Measurements from ENCODE around the gene KCNJ5. TPM values are rescaled to one million over a fixed set of nuclear protein-coding genes. Genes with fewer than 3 reads are reported as not detected.

KCNJ5 gene
- total RNA-seq, 1 donor from 2014 or later = not detected

DNA sequence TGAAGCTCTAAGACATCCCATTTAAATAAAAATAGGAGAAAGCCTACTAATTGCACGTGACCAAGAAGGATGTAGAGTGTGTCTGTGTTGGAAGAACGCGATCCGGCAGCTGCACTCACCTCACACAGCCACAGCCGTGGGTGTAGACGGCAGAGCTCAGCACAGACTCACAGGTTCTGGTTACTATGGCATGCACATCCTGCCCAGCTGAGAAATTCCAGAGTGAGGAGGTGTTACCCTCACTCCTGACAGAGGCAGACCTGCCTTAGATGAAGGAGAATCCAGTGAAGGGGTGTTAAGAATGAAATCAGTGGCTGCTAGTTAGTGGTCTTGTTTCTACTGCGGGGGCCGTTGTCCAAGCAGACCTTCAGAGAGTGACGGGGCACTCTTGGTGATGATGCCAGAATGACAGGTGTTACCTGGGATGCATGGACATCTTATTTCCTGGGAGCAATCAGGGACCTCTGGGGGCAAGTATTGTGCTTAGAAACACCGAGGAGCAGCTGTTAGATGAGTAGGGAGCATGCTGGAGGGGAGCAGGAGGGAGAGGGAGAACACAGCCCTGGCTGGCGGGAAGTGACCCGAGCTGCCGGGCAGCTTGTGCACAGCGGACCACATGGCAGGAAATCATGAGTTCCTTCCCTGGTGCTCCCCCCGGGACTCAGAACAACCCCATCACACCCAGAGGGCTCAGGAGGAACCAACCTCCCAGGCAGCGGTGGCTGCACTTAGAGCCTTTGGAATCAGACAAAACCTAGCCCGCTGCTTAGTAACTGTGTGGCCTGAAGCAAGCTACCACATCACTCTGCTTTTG, 12.3 kb downstream of the KCNJ5 start:
- peaks cover 14% of the 10 kb centered on the region for H3K4me1 Mint-ChIP-seq (ENCODE audit: low read depth)
- H3K36me3 Mint-ChIP-seq (ENCODE audit: low read depth) = no peaks in the 10 kb centered on the region
- no peaks in the 10 kb centered on the region for H3K9me3 Mint-ChIP-seq
- peaks cover 56% of the 10 kb centered on the region for H3K27me3 Mint-ChIP-seq (ENCODE audit: insufficient read depth)
- DNase-seq (ENCODE audit: low spot score) = no peak
- intact Hi-C loops (cut with micrococcal nuclease) = no loop called here
- H3K4me3 Mint-ChIP-seq = no peak overlapping the region
- no peak overlapping the region for H3K27ac Mint-ChIP-seq

DNA sequence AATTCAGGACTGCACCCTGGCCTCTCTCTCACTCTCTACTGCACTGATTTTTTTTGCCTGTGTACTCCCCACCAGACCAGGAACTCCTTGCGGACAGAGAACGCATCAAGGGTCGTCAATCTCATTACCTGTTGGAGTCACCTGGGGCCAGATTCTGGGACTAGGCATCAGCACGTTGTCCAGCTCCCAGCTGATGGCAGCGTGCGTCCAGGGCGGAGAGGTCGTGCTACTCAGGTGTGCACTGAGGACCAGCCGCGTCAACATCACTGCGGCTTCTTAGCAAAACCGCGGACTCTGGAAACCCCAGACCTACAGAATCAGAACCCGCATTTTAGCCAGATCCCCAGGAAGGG, 13.1 kb downstream of the KCNJ5 start:
- no peak for DNase-seq (ENCODE audit: low spot score)
- Mint-ChIP-seq H3K9me3 (no peaks in the 10 kb centered on the region), H3K4me1 (ENCODE audit: low read depth) (peaks cover 14% of the 10 kb centered on the region), H3K27ac (no peak overlapping the region), H3K27me3 (ENCODE audit: insufficient read depth) (peaks cover 59% of the 10 kb centered on the region), H3K36me3 (ENCODE audit: low read depth) (no peaks in the 10 kb centered on the region), H3K4me3 (peak overlapping the region; percentile 43)
- intact Hi-C loops (cut with micrococcal nuclease) = no loop called here

GRCh38 chr11:128904656-128905344, 13.6 kb downstream of the KCNJ5 start:
- peak overlapping the region; percentile 43 for H3K4me3 Mint-ChIP-seq
- H3K27ac Mint-ChIP-seq = no peak overlapping the region
- DNase-seq (ENCODE audit: low spot score) = no peak
- H3K27me3 Mint-ChIP-seq (ENCODE audit: insufficient read depth) = peaks cover 64% of the 10 kb centered on the region
- no peaks in the 10 kb centered on the region for H3K9me3 Mint-ChIP-seq
- intact Hi-C loops (cut with micrococcal nuclease) = loop anchor here (1.0 kb wide), 1 partner anchor 20 kb away; no protein-coding TSS in a partner anchor
- no peaks in the 10 kb centered on the region for H3K36me3 Mint-ChIP-seq (ENCODE audit: low read depth)
- H3K4me1 Mint-ChIP-seq (ENCODE audit: low read depth) = peaks cover 14% of the 10 kb centered on the region

- Mint-ChIP-seq H3K9me3 (no peaks in the 10 kb centered on the region), H3K36me3 (ENCODE audit: low read depth) (no peaks in the 10 kb centered on the region), H3K27me3 (ENCODE audit: insufficient read depth) (peaks cover 60% of the 10 kb centered on the region), H3K4me1 (ENCODE audit: low read depth) (peaks cover 14% of the 10 kb centered on the region), H3K27ac (no peak overlapping the region), H3K4me3 (peak overlapping the region; percentile 65)
- no peak for DNase-seq (ENCODE audit: low spot score)
- intact Hi-C loops (cut with micrococcal nuclease) = loop anchor here (1.0 kb wide), 1 partner anchor 21 kb away; no protein-coding TSS in a partner anchor
Measured at GRCh38 chr11:128905345-128906184, 14.4 kb downstream of the KCNJ5 start.

DNA sequence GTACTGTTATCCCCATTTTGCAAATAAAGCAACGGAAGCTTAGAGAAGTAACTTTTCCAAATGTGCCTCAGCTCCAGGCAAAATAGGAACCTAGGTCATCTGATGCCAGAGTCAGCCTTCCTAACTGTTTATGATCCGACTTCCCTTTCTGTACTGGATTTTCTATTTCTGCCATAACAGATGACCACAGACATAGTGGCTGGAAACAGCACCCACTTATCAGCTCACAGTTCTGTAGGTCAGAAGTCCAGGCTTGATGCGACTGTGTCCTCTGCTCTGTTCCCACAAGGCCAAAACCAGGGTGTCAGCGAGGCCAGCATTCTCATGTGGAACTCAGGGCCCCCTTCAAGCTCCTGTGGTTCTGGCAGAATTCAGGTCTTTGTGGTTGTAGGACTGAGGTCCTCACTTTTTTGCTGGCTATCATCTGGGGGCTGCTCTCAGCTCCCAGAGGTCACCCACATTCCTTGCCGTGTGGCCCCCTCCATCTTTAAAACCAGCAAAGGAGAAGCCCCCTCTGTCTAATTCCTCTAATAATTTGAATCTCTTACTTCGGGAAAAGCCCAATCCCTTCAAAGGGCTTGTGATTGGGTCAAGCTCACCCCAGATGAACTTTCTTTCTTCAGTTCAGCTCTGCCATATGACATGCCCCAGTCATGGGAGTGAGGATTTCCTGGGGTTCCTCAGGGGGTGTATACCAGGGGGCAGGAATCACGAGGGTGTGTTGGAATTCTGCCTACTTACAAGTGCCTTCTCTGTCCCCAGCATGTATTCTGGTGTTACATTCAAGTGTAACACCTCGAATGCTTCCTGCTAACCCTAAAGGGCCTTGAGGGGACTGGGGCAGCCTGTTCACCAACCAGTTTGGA, 15.3 kb downstream of the KCNJ5 start:
- Mint-ChIP-seq H3K27ac (no peak overlapping the region), H3K36me3 (ENCODE audit: low read depth) (no peaks in the 10 kb centered on the region), H3K4me1 (ENCODE audit: low read depth) (peaks cover 14% of the 10 kb centered on the region), H3K4me3 (peak overlapping the region; percentile 65), H3K27me3 (ENCODE audit: insufficient read depth) (peaks cover 61% of the 10 kb centered on the region), H3K9me3 (no peaks in the 10 kb centered on the region)
- DNase-seq (ENCODE audit: low spot score) = no peak
- intact Hi-C loops (cut with micrococcal nuclease) = no loop called here

DNA sequence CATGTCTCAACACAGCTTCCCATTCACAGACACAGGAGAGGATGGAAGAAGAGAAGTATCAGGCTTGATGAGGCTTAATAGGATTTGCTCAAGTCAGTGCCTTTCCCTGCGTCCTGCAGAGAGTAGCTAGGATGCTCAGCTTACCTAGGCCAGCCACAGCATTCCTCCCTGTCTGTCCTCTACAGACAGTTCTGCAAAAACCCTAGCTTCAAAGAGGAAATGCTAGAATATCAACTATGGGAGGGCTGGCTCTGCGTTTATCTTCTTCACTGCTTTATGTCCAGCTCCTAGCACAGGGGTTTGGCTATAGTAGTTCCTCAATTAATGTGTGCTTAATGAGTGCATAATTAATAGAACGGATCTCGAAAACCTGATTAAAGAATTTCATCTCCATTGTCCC, 16.4 kb downstream of the KCNJ5 start:
- no peak overlapping the region for H3K4me3 Mint-ChIP-seq
- no peaks in the 10 kb centered on the region for H3K36me3 Mint-ChIP-seq (ENCODE audit: low read depth)
- H3K4me1 Mint-ChIP-seq (ENCODE audit: low read depth) = peaks cover 14% of the 10 kb centered on the region
- no peak for DNase-seq (ENCODE audit: low spot score)
- H3K27ac Mint-ChIP-seq = no peak overlapping the region
- H3K9me3 Mint-ChIP-seq = no peaks in the 10 kb centered on the region
- intact Hi-C loops (cut with micrococcal nuclease) = no loop called here
- peaks cover 61% of the 10 kb centered on the region for H3K27me3 Mint-ChIP-seq (ENCODE audit: insufficient read depth)

- peaks cover 14% of the 10 kb centered on the region for H3K4me1 Mint-ChIP-seq (ENCODE audit: low read depth)
- H3K36me3 Mint-ChIP-seq (ENCODE audit: low read depth) = no peaks in the 10 kb centered on the region
- peaks cover 50% of the 10 kb centered on the region for H3K27me3 Mint-ChIP-seq (ENCODE audit: insufficient read depth)
- H3K27ac Mint-ChIP-seq = no peak overlapping the region
- DNase-seq (ENCODE audit: low spot score) = no peak
- no peaks in the 10 kb centered on the region for H3K9me3 Mint-ChIP-seq
- H3K4me3 Mint-ChIP-seq = no peak overlapping the region
- intact Hi-C loops (cut with micrococcal nuclease) = no loop called here
Measured at GRCh38 chr11:128908391-128909246, 17.5 kb downstream of the KCNJ5 start.

DNA sequence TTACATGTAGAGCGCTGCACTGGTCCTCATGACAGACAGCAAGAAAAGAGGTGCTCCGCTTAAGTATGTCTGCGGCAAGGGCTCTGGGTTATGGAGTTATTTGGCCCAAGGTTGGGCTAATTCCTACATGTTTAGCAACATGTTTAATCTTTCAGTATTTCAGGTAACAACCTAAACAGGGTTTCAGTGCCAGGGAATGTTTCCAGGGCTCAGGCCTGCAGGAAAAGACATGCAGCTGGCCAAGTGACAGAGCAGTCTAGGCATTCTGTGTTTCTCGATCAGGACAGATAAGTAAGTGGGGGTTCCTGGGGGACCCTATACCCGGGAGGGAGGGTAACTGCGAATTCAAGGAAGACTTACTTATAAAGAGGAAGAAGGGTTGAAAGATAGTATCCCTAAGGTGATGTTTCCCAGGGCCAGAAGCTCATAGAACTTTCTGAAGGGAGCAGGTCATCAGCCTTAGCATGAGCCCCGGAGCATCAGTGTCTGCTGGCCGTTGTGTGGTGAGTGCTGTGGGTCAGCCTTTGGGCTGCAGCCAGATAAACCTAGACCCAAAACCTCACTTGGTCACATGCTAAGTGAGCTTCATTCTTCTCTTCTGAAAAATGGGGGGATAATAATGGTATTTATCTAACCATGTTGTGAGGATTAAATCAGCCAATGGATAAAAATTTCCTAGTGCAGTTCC, 18.4 kb downstream of the KCNJ5 start:
- Mint-ChIP-seq H3K27me3 (ENCODE audit: insufficient read depth) (peaks cover 42% of the 10 kb centered on the region), H3K4me3 (no peak overlapping the region), H3K9me3 (no peaks in the 10 kb centered on the region), H3K36me3 (ENCODE audit: low read depth) (no peaks in the 10 kb centered on the region), H3K4me1 (ENCODE audit: low read depth) (peaks cover 11% of the 10 kb centered on the region), H3K27ac (no peak overlapping the region)
- no peak for DNase-seq (ENCODE audit: low spot score)
- intact Hi-C loops (cut with micrococcal nuclease) = no loop called here

GRCh38 chr11:128910576-128910975, 19.4 kb downstream of the KCNJ5 start:
- Mint-ChIP-seq H3K9me3 (peaks cover under 1% of the 10 kb centered on the region), H3K4me1 (ENCODE audit: low read depth) (peaks cover 8% of the 10 kb centered on the region), H3K27ac (no peak overlapping the region), H3K4me3 (no peak overlapping the region), H3K27me3 (ENCODE audit: insufficient read depth) (peaks cover 38% of the 10 kb centered on the region), H3K36me3 (ENCODE audit: low read depth) (no peaks in the 10 kb centered on the region)
- no peak for DNase-seq (ENCODE audit: low spot score)
- intact Hi-C loops (cut with micrococcal nuclease) = no loop called here

DNA sequence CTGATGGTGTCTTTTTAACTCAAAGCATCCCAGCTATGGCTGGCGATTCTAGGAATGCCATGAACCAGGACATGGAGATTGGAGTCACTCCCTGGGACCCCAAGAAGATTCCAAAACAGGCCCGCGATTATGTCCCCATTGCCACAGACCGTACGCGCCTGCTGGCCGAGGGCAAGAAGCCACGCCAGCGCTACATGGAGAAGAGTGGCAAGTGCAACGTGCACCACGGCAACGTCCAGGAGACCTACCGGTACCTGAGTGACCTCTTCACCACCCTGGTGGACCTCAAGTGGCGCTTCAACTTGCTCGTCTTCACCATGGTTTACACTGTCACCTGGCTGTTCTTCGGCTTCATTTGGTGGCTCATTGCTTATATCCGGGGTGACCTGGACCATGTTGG, 20.1 kb downstream of the KCNJ5 start:
- Mint-ChIP-seq H3K4me3 (no peak overlapping the region), H3K9me3 (peaks cover 7% of the 10 kb centered on the region), H3K4me1 (ENCODE audit: low read depth) (peaks cover 3% of the 10 kb centered on the region), H3K27me3 (ENCODE audit: insufficient read depth) (peaks cover 32% of the 10 kb centered on the region), H3K27ac (no peak overlapping the region), H3K36me3 (ENCODE audit: low read depth) (no peaks in the 10 kb centered on the region)
- DNase-seq (ENCODE audit: low spot score) = no peak
- intact Hi-C loops (cut with micrococcal nuclease) = no loop called here

DNA sequence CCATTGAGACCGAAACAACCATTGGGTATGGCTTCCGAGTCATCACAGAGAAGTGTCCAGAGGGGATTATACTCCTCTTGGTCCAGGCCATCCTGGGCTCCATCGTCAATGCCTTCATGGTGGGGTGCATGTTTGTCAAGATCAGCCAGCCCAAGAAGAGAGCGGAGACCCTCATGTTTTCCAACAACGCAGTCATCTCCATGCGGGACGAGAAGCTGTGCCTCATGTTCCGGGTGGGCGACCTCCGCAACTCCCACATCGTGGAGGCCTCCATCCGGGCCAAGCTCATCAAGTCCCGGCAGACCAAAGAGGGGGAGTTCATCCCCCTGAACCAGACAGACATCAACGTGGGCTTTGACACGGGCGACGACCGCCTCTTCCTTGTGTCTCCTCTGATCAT, 20.5 kb downstream of the KCNJ5 start:
- Mint-ChIP-seq H3K4me3 (no peak overlapping the region), H3K36me3 (ENCODE audit: low read depth) (no peaks in the 10 kb centered on the region), H3K27me3 (ENCODE audit: insufficient read depth) (peaks cover 28% of the 10 kb centered on the region), H3K9me3 (peaks cover 7% of the 10 kb centered on the region), H3K27ac (no peak overlapping the region), H3K4me1 (ENCODE audit: low read depth) (no peaks in the 10 kb centered on the region)
- intact Hi-C loops (cut with micrococcal nuclease) = no loop called here
- DNase-seq (ENCODE audit: low spot score) = no peak

All from activated T-helper 1 cell treated with anti-CD3 and anti-CD28 coated beads, Interleukin-12 subunit alpha, Interleukin-12 subunit beta, Interleukin-2, Interleukin-4 antibody, amounts not matched to agents 30 ng/mL and 10 ng/mL and 1 ng/mL, durations not matched to agents 14 hours and 24 hours and 36 hours (primary cell).